NCI-H446 (cell line): Measurements from ENCODE around the gene CADPS.

Source experiments
- DNase-seq, 2 experiments: peaks; one replicate each; lab custom pipeline; 2025; lab: John Stamatoyannopoulos, UW

Gene CADPS

GRCh38 chr3:62874711-62875557 lies at the start of gene CADPS:
Gene CADPS (minus strand): TSS chr3:62875416. CDS start chr3:62875029, 387 bp downstream.
- peak in 1 of 2 experiments; percentile 30 for DNase-seq

GRCh38 chr3:62923066-62923465 lies 47.9 kb upstream of the CADPS start:
- no peak for DNase-seq

GRCh38 chr3:62922326-62922725 lies 47.1 kb upstream of the CADPS start:
- no peak for DNase-seq

- no peak for DNase-seq
Observed at GRCh38 chr3:62920466-62920784, 45.2 kb upstream of the CADPS start.

- no peak for DNase-seq
Observed at GRCh38 chr3:62919784-62920465, 44.7 kb upstream of the CADPS start.

GRCh38 chr3:62918777-62919176 lies 43.6 kb upstream of the CADPS start:
- DNase-seq: no peak

GRCh38 chr3:62918131-62918530 lies 42.9 kb upstream of the CADPS start:
- DNase-seq: no peak

- no peak for DNase-seq
Observed at GRCh38 chr3:62911526-62911925, 36.3 kb upstream of the CADPS start.

GRCh38 chr3:62905331-62905730 lies 30.1 kb upstream of the CADPS start:
- DNase-seq: no peak

- no peak for DNase-seq
Observed at GRCh38 chr3:62898530-62899496, 23.6 kb upstream of the CADPS start.

GRCh38 chr3:62895901-62896300 lies 20.7 kb upstream of the CADPS start:
- no peak for DNase-seq

GRCh38 chr3:62892951-62893350 lies 17.7 kb upstream of the CADPS start:
- no peak for DNase-seq

- no peak for DNase-seq
Observed at GRCh38 chr3:62892045-62892444, 16.8 kb upstream of the CADPS start.

- DNase-seq: no peak
Observed at GRCh38 chr3:62888778-62889177, 13.6 kb upstream of the CADPS start.

- no peak for DNase-seq
Observed at GRCh38 chr3:62888180-62888579, 13.0 kb upstream of the CADPS start.

GRCh38 chr3:62885136-62885535 lies 9.9 kb upstream of the CADPS start:
- DNase-seq: no peak

GRCh38 chr3:62884096-62884870 lies 9.1 kb upstream of the CADPS start:
- no peak for DNase-seq

GRCh38 chr3:62882676-62883200 lies 7.5 kb upstream of the CADPS start:
- no peak for DNase-seq

GRCh38 chr3:62876064-62876463 lies 848 bp upstream of the CADPS start:
- DNase-seq: no peak

- no peak for DNase-seq
Observed at GRCh38 chr3:62875558-62876002, 364 bp upstream of the CADPS start.
